Measurements from ENCODE around the gene CNGA2.

The CNGA2 gene

GRCh38 chrX:151700581-151700980 lies 34.0 kb upstream of the CNGA2 start:
- TF ChIP-seq CEBPB (IDR thresholded peaks at IDR 0.05) = no peak
- no peak for TF ChIP-seq EGR1 (IDR thresholded peaks at IDR 0.05)
- no peak for TF ChIP-seq CREB1 (IDR thresholded peaks at IDR 0.05; ENCODE audit: low read depth)
- TF ChIP-seq USF1 (IDR thresholded peaks at IDR 0.05) = no peak
- TF ChIP-seq TEAD4 (IDR thresholded peaks at IDR 0.05) = no peak

GRCh38 chrX:151701071-151701470 lies 33.5 kb upstream of the CNGA2 start:
- TF ChIP-seq EGR1 (IDR thresholded peaks at IDR 0.05) (no peak), EP300 (IDR thresholded peaks at IDR 0.05; ENCODE audit: borderline replicate concordance) (no peak), MAX (IDR thresholded peaks at IDR 0.05) (no peak), TCF12 (IDR thresholded peaks at IDR 0.05; ENCODE audit: low read depth) (no peak), USF1 (IDR thresholded peaks at IDR 0.05) (no peak), YY1 (IDR thresholded peaks at IDR 0.05; ENCODE audit: low read depth) (no peak), REST (IDR thresholded peaks at IDR 0.05; ENCODE audit: low read depth) (no peak), CREB1 (IDR thresholded peaks at IDR 0.05; ENCODE audit: low read depth) (no peak), NFIC (IDR thresholded peaks at IDR 0.05) (no peak), ZBTB7A (IDR thresholded peaks at IDR 0.05; ENCODE audit: low read depth) (no peak), TAF1 (IDR thresholded peaks at IDR 0.05; ENCODE audit: low read depth) (no peak), FOXM1 (IDR thresholded peaks at IDR 0.05; ENCODE audit: borderline replicate concordance, low read depth) (no peak), RAD21 (IDR thresholded peaks at IDR 0.05; ENCODE audit: low read depth) (no peak), TEAD4 (IDR thresholded peaks at IDR 0.05) (no peak), CEBPB (IDR thresholded peaks at IDR 0.05) (no peak)

GRCh38 chrX:151701531-151701930 lies 33.0 kb upstream of the CNGA2 start:
- TF ChIP-seq YY1 (IDR thresholded peaks at IDR 0.05; ENCODE audit: low read depth) (no peak), EGR1 (IDR thresholded peaks at IDR 0.05) (no peak), USF1 (IDR thresholded peaks at IDR 0.05) (no peak), ZBTB7A (IDR thresholded peaks at IDR 0.05; ENCODE audit: low read depth) (no peak)

- TF ChIP-seq EP300 (IDR thresholded peaks at IDR 0.05; ENCODE audit: borderline replicate concordance) (no peak), NFIC (IDR thresholded peaks at IDR 0.05) (no peak), FOXM1 (IDR thresholded peaks at IDR 0.05; ENCODE audit: borderline replicate concordance, low read depth) (no peak), CREB1 (IDR thresholded peaks at IDR 0.05; ENCODE audit: low read depth) (no peak), TAF1 (IDR thresholded peaks at IDR 0.05; ENCODE audit: low read depth) (no peak), RAD21 (IDR thresholded peaks at IDR 0.05; ENCODE audit: low read depth) (no peak), REST (IDR thresholded peaks at IDR 0.05; ENCODE audit: low read depth) (no peak), MAX (IDR thresholded peaks at IDR 0.05) (no peak), TEAD4 (IDR thresholded peaks at IDR 0.05) (no peak), EGR1 (IDR thresholded peaks at IDR 0.05) (no peak), TCF12 (IDR thresholded peaks at IDR 0.05; ENCODE audit: low read depth) (no peak), YY1 (IDR thresholded peaks at IDR 0.05; ENCODE audit: low read depth) (no peak), ZBTB7A (IDR thresholded peaks at IDR 0.05; ENCODE audit: low read depth) (no peak), CEBPB (IDR thresholded peaks at IDR 0.05) (no peak), USF1 (IDR thresholded peaks at IDR 0.05) (no peak)
Observed at GRCh38 chrX:151702026-151702714, 32.4 kb upstream of the CNGA2 start.

- no peak for TF ChIP-seq ZBTB7A (IDR thresholded peaks at IDR 0.05; ENCODE audit: low read depth)
Observed at GRCh38 chrX:151702741-151703340, 31.7 kb upstream of the CNGA2 start.
